ENCODE measurements around the gene SPATS1. TPM values are rescaled to one million over a fixed set of nuclear protein-coding genes. Genes with fewer than 3 reads are reported as not detected.
"Not testable (repeated sequence)": the region's sequence is repeated elsewhere in the genome, so short reads cannot be mapped to it uniquely, and the experiment has no call there.

SPATS1 gene
- total and polyA plus RNA-seq, 2 experiments from 2014 or later: not detected

- no peak for DNase-seq (ENCODE audit: low read depth in 1 of 2, low spot score in 1 of 2)
These were observed 2.5 kb upstream of the SPATS1 start for GRCh38 chr6:44339763-44340625.

DNA sequence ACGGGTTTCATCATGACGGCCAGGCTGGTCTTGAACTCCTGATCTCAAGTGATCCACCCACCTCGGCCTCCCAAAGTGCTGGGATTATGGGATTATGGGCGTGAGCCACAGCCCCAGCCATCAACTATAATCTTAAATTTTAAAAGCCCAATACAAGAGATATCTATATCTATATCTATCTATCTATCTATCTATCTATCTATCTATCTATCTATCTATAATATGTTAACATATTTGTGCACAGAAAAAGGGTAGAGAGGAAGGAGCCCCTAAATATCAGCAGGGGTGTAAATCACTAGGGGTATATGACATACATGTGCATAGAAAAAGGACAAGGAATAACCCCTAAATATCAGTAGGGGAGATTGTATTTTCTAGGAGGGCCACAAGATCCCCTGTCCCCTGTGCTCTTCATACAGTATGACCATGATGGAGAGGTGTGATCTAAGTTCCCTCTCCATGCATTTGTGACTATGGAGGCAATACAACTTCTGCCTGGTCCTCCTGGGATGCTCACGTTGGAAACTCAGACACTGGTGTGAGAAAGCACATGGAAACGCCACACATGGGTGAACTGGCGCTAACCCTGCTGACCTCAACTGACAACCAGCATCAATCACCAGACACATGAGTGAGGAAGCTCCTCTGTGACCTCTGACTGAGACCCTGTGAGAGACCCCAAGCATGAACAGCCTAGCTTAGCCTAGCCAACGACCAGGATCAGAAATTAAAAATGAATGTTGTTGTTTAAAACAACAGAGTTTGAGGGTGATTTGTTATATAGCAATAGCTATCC is 1.2 kb upstream of the SPATS1 start:
- H3K4me3 ChIP-seq: no peak overlapping the region
- H3K4me1 ChIP-seq (ENCODE audit: low read depth): peaks cover 7% of the 10 kb centered on the region
- H3K27ac ChIP-seq: no peak overlapping the region
- no peak for DNase-seq (ENCODE audit: low read depth in 1 of 2, low spot score in 1 of 2)
- peaks cover 21% of the 10 kb centered on the region for H3K27me3 ChIP-seq
- H3K36me3 ChIP-seq: no peaks in the 10 kb centered on the region
- H3K9me3 ChIP-seq (ENCODE audit: low read depth): no peaks in the 10 kb centered on the region
- TF ChIP-seq CTCF (IDR thresholded peaks at IDR 0.05; ENCODE audit: low read depth, low read length): no peak

More at GRCh38 chr6:44339763-44340625, 2.5 kb upstream of the SPATS1 start:
- TF ChIP-seq CTCF (IDR thresholded peaks at IDR 0.05; ENCODE audit: low read depth, low read length): no peak
- H3K27me3 ChIP-seq: peaks cover 15% of the 10 kb centered on the region
- H3K9me3 ChIP-seq (ENCODE audit: low read depth): no peaks in the 10 kb centered on the region
- H3K4me3 ChIP-seq: no peak overlapping the region
- no peaks in the 10 kb centered on the region for H3K36me3 ChIP-seq
- H3K4me1 ChIP-seq (ENCODE audit: low read depth): peaks cover 7% of the 10 kb centered on the region
- H3K27ac ChIP-seq: no peak overlapping the region

DNA sequence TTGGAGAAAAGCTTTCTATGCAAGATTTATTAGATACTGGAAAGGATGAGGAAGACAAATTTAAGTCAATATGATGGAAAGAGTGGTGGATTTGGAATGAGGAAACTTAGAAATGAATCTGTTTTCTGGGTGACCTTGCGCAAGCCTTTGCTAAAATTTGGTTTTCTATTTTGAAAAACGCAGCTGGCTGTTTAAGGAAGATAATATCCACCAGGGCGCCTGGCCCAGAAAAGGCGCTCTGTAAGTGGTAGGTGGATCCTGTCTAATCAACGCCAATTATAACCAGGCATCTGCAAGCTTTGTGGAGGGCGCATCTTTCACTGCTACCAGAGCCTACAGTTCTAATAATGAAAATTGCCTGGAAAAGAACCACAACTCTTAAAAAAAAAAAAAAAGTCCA is 398 bp upstream of the SPATS1 start:
- H3K27me3 ChIP-seq: peaks cover 21% of the 10 kb centered on the region
- H3K4me1 ChIP-seq (ENCODE audit: low read depth): peaks cover 7% of the 10 kb centered on the region
- TF ChIP-seq CTCF (IDR thresholded peaks at IDR 0.05; ENCODE audit: low read depth, low read length): no peak
- no peaks in the 10 kb centered on the region for H3K9me3 ChIP-seq (ENCODE audit: low read depth)
- H3K36me3 ChIP-seq: no peaks in the 10 kb centered on the region
- DNase-seq (ENCODE audit: low read depth in 1 of 2, low spot score in 1 of 2): peak in 1 of 2 donors; percentile 27
- H3K27ac ChIP-seq: no peak overlapping the region
- no peak overlapping the region for H3K4me3 ChIP-seq

DNA sequence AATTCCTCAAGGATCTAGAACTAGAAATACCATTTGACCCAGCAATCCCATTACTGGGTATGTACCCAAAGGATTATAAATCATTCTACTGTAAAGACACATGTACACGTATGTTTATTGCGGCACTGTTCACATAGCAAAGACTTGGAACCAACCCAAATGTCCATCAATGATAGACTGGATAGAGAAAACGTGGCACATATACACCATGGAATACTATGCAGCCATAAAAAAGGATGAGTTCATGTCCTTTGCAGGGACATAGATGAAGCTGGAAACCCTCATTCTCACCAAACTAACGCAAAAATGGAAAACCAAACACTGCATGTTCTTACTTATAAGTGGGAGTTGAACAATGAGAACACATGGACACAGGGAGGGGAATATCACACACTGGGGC is 4.4 kb downstream of the SPATS1 start:
- H3K4me1 ChIP-seq (ENCODE audit: low read depth); H3K4me3 ChIP-seq; H3K9me3 ChIP-seq (ENCODE audit: low read depth); DNase-seq (ENCODE audit: low read depth in 1 of 2, low spot score in 1 of 2); H3K36me3 ChIP-seq; H3K27ac ChIP-seq: not testable (repeated sequence)
- peaks cover 21% of the 10 kb centered on the region for H3K27me3 ChIP-seq

DNA sequence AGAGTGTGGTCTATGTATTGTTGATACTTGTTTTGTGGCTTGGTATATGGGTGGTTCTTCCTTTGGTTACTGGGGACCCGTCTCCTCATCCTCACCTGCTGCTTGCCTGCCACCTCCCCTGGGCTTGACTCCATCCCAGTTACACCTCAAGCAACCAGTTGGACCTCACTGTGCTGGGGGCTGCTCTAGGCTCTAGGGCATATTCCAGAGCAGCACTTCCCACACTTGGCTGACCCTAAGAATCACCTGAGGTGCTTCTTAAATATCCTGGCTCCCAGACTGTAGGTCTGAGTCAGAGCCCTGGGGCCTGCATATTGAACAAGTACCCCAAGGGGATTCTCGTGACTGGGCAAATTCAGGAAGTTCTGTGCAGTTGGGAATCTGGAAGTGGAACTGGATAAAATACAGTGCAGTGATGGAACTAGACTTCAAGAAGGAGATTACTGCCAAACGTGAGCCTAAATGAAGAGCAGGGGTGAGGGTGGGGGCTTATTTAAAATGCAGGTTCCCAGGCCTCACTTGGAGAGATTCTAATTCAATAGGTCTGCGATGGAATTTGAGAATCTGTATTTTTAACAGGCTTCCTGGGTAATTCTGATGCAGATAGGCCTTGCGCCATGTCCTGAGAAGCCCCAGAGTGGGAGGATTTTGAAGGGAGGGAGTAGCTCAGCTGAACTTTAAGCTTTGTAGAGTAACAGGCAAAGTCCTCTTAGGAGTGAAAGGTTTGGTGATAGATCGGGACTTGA is 7.6 kb downstream of the SPATS1 start:
- no peaks in the 10 kb centered on the region for H3K4me1 ChIP-seq (ENCODE audit: low read depth)
- H3K36me3 ChIP-seq: no peaks in the 10 kb centered on the region
- H3K9me3 ChIP-seq (ENCODE audit: low read depth): no peaks in the 10 kb centered on the region
- no peak for DNase-seq (ENCODE audit: low read depth in 1 of 2, low spot score in 1 of 2)
- no peak overlapping the region for H3K27ac ChIP-seq
- no peak for TF ChIP-seq CTCF (IDR thresholded peaks at IDR 0.05; ENCODE audit: low read depth, low read length)
- no peak overlapping the region for H3K4me3 ChIP-seq
- peaks cover 6% of the 10 kb centered on the region for H3K27me3 ChIP-seq

DNA sequence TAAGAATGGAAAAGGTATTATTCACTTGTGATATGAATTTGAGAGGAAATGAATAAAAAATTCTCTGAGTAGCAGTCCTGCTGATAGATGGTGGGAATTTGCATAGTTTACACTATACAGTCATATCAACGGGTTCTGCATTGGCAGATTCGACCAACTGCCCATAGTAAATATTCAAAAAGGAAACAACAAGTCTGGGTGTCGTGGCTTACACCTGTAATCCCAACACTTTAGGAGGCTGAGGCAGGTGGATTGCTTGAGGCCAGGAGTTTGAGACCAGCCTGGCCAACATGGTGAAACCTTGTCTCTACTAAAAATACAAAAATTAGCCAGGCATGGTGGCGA is 8.2 kb downstream of the SPATS1 start:
- H3K27ac ChIP-seq; H3K27me3 ChIP-seq; H3K9me3 ChIP-seq (ENCODE audit: low read depth); DNase-seq (ENCODE audit: low read depth in 1 of 2, low spot score in 1 of 2); H3K4me3 ChIP-seq; H3K36me3 ChIP-seq; H3K4me1 ChIP-seq (ENCODE audit: low read depth): not testable (repeated sequence)

Data from cardiac muscle cell (in vitro differentiated cells and primary cell).